Type B pancreatic cell (in vitro differentiated cells): Measurements from ENCODE around the gene HCN2. TPM values are rescaled to one million over a fixed set of nuclear protein-coding genes. Genes with fewer than 3 reads are reported as not detected.

ENCODE experiments used
- DNase-seq: peaks from one replicate; pipeline ENCODE4 v3.0.0; 2021; ENCODE audit warnings: mixed read lengths; ENCODE audit not compliant: unreplicated experiment; ENCODE audit errors: extremely low spot score
- H3K27ac Mint-ChIP-seq: 2 replicates; pipeline ENCODE4 v1.8.0; 2021; ENCODE audit warnings: mild to moderate bottlenecking, mixed read lengths
- H3K27me3 Mint-ChIP-seq: 2 replicates; pipeline ENCODE4 v1.8.0; 2021; ENCODE audit warnings: mixed read lengths
- H3K36me3 Mint-ChIP-seq: 2 replicates; pipeline ENCODE4 v1.8.0; 2021; ENCODE audit warnings: mixed read lengths
- H3K4me1 Mint-ChIP-seq: one replicate; pipeline ENCODE4 v1.8.0; 2021; ENCODE audit warnings: mixed read lengths; ENCODE audit not compliant: unreplicated experiment
- H3K4me3 Mint-ChIP-seq: 2 replicates; pipeline ENCODE4 v1.8.0; 2021; ENCODE audit warnings: mild to moderate bottlenecking, mixed read lengths
- H3K9me3 Mint-ChIP-seq: 2 replicates; pipeline ENCODE4 v1.8.0; 2021; ENCODE audit warnings: mixed read lengths
- CTCF ChIP-seq: fragments of 200-600 bp; sonication (generic); conservative IDR thresholded peaks from 2 replicates; pipeline ENCODE4 v1.5.0; 2021; ENCODE audit warnings: antibody characterized with exemption, mild to moderate bottlenecking
- total RNA-seq: library from RNA; stranded (reverse); gene quantifications from 2 replicates; pipeline ENCODE4 v1.2.1, GENCODE V29; 2021; ENCODE audit warnings: low replicate concordance

The HCN2 gene
- total RNA-seq, 1 donor from 2014 or later = 1.4 TPM

GRCh38 chr19:612941-613340, 23.3 kb downstream of the HCN2 start:
- no peak overlapping the region for H3K4me3 Mint-ChIP-seq
- H3K27ac Mint-ChIP-seq = no peak overlapping the region
- no peaks in the 10 kb centered on the region for H3K9me3 Mint-ChIP-seq
- DNase-seq = no peak
- H3K27me3 Mint-ChIP-seq = no peaks in the 10 kb centered on the region
- H3K4me1 Mint-ChIP-seq = peaks cover 5% of the 10 kb centered on the region
- peaks cover 10% of the 10 kb centered on the region for H3K36me3 Mint-ChIP-seq
- no peak for TF ChIP-seq CTCF

- Mint-ChIP-seq H3K9me3 (no peaks in the 10 kb centered on the region), H3K4me1 (peaks cover 5% of the 10 kb centered on the region), H3K27me3 (no peaks in the 10 kb centered on the region), H3K4me3 (no peak overlapping the region), H3K27ac (no peak overlapping the region), H3K36me3 (peaks cover 10% of the 10 kb centered on the region)
- no peak for DNase-seq
- TF ChIP-seq CTCF = no peak
Observed at GRCh38 chr19:613732-614567, 24.3 kb downstream of the HCN2 start.

GRCh38 chr19:615619-616018, 25.9 kb downstream of the HCN2 start:
- no peaks in the 10 kb centered on the region for H3K9me3 Mint-ChIP-seq

GRCh38 chr19:616062-616700, 26.5 kb downstream of the HCN2 start:
- no peak overlapping the region for H3K4me3 Mint-ChIP-seq
- H3K27ac Mint-ChIP-seq = no peak overlapping the region
- H3K36me3 Mint-ChIP-seq = peaks cover 10% of the 10 kb centered on the region
- no peaks in the 10 kb centered on the region for H3K27me3 Mint-ChIP-seq
- peaks cover under 1% of the 10 kb centered on the region for H3K4me1 Mint-ChIP-seq
- no peak for DNase-seq
- no peaks in the 10 kb centered on the region for H3K9me3 Mint-ChIP-seq
- no peak for TF ChIP-seq CTCF

More at GRCh38 chr19:615619-616018, 25.9 kb downstream of the HCN2 start:
- no peak overlapping the region for H3K27ac Mint-ChIP-seq
- H3K36me3 Mint-ChIP-seq = peaks cover 10% of the 10 kb centered on the region
- no peak for TF ChIP-seq CTCF
- no peaks in the 10 kb centered on the region for H3K27me3 Mint-ChIP-seq
- H3K4me1 Mint-ChIP-seq = peaks cover 5% of the 10 kb centered on the region
- DNase-seq = no peak
- H3K4me3 Mint-ChIP-seq = no peak overlapping the region

- H3K4me3 Mint-ChIP-seq = no peak overlapping the region
- peaks cover 10% of the 10 kb centered on the region for H3K36me3 Mint-ChIP-seq
- no peak for DNase-seq
- H3K27ac Mint-ChIP-seq = no peak overlapping the region
- no peaks in the 10 kb centered on the region for H3K27me3 Mint-ChIP-seq
- H3K4me1 Mint-ChIP-seq = no peaks in the 10 kb centered on the region
- TF ChIP-seq CTCF = no peak
- H3K9me3 Mint-ChIP-seq = no peaks in the 10 kb centered on the region
Observed at GRCh38 chr19:616747-617526, 27.3 kb downstream of the HCN2 start.
